Kidney glomerular epithelial cell (primary cell): Measurements from ENCODE around the gene GRIN2A.
"Not testable (repeated sequence)": the region's sequence is repeated elsewhere in the genome, so short reads cannot be mapped to it uniquely, and the experiment has no call there.

Experiments
- DNase-seq: peaks from one replicate; lab custom pipeline; 2025; lab: John Stamatoyannopoulos, UW

GRIN2A gene

GRCh38 chr16:9917691-9918090 is 264.5 kb downstream of the GRIN2A start:
- DNase-seq: no peak

- no peak for DNase-seq
Measured at GRCh38 chr16:9913604-9914326, 268.5 kb downstream of the GRIN2A start.

- DNase-seq: no peak
Measured at GRCh38 chr16:9911989-9912388, 270.2 kb downstream of the GRIN2A start.

- no peak for DNase-seq
Measured at GRCh38 chr16:9911231-9911630, 271.0 kb downstream of the GRIN2A start.

DNA sequence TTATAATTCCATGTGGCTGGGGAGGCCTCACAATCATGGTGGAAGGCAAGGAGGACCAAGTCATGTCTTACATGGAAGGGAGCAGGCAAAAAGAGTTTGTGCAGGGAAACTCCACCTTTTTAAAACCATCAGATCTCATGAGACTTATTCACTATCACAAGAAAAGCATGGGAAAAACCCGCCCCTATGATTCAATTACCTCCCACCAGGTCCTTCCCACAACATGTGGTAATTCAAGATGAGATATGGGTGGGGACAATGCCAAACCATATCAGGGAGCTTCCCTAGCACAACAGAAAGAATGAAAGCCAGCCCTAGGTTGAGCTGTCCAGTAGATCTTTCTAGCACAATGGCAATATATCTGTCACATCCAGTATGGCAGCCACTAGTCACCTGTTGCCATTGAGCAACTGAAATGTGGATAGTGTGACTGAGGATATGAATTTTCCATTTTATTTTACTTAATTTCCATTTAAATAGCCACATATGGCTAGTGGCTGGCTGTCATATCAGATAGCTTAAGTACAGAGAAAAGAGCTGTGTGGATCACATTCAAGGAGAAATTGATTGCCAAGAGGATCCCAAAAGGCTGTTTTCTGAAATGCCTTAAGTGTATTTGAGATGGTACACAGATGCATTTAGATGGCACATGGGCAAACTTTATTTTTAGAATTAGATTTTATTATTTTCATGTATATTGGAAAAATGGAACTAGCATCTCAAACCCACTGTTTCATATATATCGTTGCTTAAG is 273.0 kb downstream of the GRIN2A start:
- no peak for DNase-seq

DNA sequence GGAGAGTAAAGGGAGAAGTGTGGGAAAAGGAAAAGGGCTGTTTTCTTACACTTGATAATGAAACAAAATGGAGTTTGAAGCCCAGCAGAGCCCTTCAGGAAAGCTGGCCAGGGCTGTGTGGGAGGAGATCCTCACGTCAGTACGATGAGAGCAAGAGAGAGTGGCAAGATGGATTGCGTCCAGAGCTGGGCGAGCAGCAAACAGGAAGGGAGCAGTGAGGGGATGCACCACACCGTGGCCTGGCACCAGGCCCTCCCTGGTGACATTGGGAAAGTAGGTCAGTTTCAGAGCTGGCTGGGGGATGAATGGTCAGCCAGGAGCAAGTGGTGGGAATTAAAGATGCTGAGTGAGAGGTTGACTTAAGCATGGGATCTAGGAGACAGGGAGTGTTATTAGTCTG is 273.6 kb downstream of the GRIN2A start:
- peak; percentile 2 for DNase-seq

- DNase-seq: no peak
Measured at GRCh38 chr16:9907752-9908151, 274.5 kb downstream of the GRIN2A start.

DNA sequence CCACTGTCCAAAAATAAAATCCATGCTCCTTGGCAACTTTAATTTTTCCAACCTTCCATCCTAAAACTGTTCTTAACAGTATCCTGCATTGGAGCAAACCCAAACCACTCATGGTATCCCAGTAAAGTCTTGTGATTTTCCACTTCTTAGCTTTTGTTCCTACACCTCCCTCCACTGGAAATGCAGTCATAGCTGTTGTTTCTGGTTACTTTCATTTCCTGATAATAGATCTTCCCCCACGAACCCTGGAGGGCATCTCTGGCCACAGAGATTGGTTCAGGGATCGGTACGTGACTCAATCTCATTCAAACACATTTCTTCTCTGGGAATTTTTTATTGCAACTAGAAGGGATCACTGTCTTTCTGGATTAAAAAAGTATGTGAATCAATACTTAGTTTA is 276.0 kb downstream of the GRIN2A start:
- no peak for DNase-seq

DNA sequence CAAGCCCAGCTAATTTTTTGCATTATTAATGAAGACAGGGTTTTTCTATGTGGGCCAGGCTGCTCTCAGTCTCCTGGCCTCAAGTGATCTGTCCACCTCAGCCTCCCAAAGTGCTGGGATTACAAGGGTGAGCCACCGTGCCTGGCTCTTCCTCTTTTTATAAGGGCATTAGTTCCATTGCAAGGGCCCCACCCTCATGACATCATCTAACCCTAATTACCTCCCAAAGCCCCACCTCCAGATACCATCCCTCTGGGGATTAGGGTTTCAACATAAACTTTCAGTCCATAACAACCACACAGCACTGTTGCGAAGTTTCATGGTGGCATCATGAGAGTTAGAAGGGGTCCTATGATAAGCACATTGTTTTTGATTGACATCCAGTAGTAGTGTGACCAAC is 277.7 kb downstream of the GRIN2A start:
- no peak for DNase-seq

- DNase-seq: no peak
Measured at GRCh38 chr16:9900576-9900975, 281.7 kb downstream of the GRIN2A start.

DNA sequence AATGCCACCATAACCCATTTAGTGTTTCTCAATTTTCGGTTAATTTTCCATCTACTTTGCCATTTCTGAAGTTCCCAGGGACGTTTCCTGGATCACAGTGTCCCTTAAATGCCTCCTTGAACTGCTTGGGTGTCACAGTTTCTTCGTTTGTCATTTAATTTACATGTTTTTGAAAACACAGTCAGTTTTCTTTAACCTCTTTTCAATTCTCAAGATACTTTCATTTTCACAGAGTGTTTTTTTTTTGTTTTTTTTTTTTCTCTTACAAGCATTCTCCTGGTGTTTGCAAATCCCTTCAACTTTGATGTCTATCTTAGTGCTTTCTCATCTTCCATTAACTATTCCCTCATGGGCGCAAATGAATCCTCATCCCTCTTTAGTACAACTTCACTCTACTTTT is 283.7 kb downstream of the GRIN2A start:
- no peak for DNase-seq

GRCh38 chr16:9898124-9898523 is 284.1 kb downstream of the GRIN2A start:
- no peak for DNase-seq

- DNase-seq: no peak
Measured at GRCh38 chr16:9895817-9896216, 286.4 kb downstream of the GRIN2A start.

DNA sequence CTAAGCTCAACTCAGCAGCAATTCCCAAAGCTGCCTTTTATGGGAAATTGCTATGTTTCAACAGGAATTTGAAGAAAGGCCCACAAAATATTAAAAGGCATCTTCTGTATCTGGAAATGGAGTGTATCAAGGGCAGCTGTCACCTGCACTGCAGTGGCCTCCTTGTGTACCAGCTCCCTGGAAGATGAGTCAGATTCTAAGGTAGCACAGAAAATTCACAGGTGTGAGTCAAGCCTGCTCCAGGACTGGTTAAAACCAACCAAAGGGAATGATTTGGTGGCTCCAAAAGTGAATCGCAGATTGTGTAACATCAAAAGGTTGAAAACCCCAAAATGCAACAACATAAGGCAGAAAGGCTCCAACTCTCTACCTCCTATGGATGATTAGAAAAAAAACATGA is 296.4 kb downstream of the GRIN2A start:
- no peak for DNase-seq

GRCh38 chr16:9885467-9885866 is 296.8 kb downstream of the GRIN2A start:
- DNase-seq: no peak

DNA sequence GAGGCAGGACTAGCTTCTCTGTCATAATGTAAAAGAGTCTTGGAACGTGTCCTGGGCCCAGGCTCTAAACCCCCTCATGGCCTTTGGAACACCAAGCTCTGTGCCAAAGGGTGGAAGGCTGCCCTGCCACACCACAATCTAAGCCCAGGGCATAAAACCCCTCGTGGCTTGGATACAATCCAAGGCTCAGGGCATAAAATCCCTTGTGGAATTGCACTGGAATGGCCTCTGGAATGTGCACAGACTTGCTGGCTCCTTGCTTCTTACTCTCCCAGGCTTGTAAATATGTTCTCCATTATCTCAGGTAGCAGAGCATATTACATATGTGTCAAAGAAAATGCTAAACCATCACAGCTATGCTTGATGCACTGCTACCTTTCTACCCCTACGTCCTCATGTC is 306.2 kb downstream of the GRIN2A start:
- DNase-seq: not testable (repeated sequence)

- DNase-seq: no peak
Measured at GRCh38 chr16:9874219-9874618, 308.0 kb downstream of the GRIN2A start.

DNA sequence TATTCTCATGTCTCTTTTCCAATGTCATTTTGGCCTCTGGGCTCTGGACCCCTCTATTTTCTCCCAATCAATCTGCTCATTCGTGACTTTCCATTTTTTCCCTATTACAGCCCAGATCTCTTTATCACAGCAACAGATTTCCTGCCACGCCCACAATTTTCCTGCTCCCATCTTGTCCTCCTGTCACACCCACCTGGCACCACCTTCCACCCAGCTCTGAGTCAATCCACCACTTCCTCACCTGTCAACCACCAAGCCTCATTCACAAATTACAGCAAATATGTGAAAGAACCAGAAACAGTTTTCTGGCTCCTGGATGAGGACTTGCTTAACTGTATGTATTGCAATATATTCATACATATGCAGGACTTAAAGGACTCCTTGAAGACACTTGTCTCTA is 311.3 kb downstream of the GRIN2A start:
- DNase-seq: no peak

DNA sequence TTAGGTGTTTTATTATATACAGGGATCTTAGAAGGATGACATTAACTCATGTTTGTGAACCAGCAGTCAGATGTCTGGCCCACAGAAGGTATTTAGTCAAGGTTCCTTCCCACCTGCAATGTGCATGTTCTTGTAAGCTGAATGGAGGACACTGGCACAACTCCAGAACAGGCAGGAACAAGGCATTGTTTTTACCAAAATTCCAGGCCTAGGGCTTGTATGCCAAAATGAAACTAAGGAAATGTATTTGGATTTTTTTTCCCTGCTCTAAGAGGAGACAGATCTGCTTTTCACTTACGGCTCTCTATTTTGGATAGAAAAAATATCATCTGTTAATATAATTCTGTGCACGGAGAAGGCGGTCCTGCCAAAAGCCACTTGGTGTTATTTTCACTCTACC is 312.5 kb downstream of the GRIN2A start:
- no peak for DNase-seq

DNA sequence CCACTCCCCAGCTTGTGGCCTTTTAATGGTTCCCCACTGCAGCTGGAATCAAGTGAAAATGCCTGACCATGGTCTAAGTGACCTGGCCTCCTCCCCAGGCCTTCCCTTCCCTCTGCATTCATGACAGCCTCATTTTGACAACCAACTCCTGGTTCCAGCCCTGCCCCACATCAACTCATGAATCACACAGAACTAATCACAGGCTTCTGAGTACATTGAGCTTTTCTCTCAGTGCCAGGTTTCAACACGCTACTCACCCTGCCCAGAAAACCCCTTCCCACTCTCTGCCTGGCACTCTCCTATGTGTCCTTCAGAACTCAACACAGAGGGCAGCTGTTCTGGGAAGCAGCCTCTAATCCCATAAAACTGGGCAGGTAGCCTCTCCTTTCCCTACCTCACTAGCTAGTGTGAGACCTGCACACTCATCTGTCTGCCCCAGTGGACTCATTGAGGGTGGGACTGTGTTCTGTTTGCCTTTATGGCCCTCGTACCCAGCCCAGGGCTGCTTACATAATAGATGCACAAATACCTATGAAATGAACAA is 313.6 kb downstream of the GRIN2A start:
- DNase-seq: no peak

- DNase-seq: no peak
Measured at GRCh38 chr16:9867176-9867575, 315.1 kb downstream of the GRIN2A start.

GRCh38 chr16:9864461-9864860 is 317.8 kb downstream of the GRIN2A start:
- DNase-seq: no peak

DNA sequence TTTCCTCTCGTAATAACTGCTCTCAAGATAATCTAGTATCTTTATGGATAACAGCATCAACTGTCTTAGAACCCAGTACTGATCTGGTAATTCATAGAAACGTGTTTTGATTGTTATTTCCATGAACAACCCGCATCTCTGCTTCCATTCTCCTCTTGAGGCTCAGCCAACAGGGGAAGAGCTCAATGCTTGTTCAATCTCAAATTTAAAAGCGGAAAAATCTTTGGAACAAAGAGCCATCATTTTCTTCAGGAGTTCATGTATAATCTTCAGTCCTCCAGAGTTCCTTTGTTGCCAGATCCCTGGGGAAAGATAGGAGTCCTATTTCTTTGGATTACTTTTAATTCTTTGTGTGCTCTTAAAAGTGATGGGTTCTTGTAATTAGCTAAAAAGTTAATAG is 319.9 kb downstream of the GRIN2A start:
- DNase-seq: no peak
